ENCODE results near the gene PLEKHA6.

GRCh38 chr1:204338360-204338759, 21.4 kb downstream of the PLEKHA6 start:
- TF ChIP-seq POLR2AphosphoS5 (IDR thresholded peaks at IDR 0.05; ENCODE audit: low read depth) = no peak
- TF ChIP-seq CTCF (IDR thresholded peaks at IDR 0.05; ENCODE audit: insufficient read depth, low read length) = no peak
